K562 (cell line): ENCODE data around the gene PGRMC2.

Experiments
- REST ChIP-seq, 2 experiments: fragments of 450-650 bp; formaldehyde crosslinking in 1 of 2; IDR thresholded peaks; 2 replicates each; pipeline versions ENCODE4 v1.4.0 to v1.6.1; 2014 to 2020; ENCODE audit warnings: mild to moderate bottlenecking in 2 of 2, borderline replicate concordance in 1 of 2, low read depth in 1 of 2
- SLC30A9 ChIP-seq: fragments of 250-450 bp; sonication (Bioruptor Pico); IDR thresholded peaks from 2 replicates; pipeline ENCODE4 v1.8.0; 2022; ENCODE audit warnings: mild to moderate bottlenecking, moderate library complexity
- TF ChIP-seq, protein P1 (sequence below), 2 experiments: fragments of 150-350 bp in 1 of 2; IDR thresholded peaks; 2 replicates each; pipeline ENCODE4 v1.6.1; 2012 to 2016; ENCODE audit warnings: low read depth in 2 of 2, low read length in 2 of 2, mild to moderate bottlenecking in 1 of 2, moderate library complexity in 1 of 2

DNA sequence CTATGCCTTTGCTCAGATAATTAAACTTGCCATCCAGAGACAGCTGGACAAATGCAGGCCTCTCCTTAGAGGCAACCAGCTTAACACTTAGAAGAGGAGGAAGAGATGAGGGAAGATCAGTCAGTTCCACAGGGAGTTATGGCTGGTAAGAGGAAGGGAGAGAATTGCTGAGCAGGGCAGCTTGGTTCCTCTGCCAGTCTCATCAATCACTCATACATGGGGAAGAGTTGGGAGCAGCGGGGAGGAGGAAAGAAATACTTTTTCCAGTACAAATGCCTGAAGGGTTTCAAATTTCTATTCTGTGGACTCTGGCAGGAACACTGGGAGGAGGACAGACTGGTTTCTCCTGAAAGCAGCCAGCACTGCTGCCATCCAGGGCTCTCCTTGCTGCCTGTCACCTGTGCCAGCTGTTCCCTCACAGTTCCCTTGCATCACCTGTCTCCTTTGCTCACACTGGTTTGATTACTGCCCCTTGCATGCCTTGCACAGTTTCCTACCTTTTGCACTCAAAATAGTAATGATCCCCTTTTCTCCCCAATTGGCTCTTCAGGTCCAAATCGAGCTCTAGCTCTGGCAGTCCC is 59.5 kb downstream of the PGRMC2 start:
- TF ChIP-seq REST (IDR thresholded peaks at IDR 0.05; ENCODE audit: borderline replicate concordance): no peak
- TF ChIP-seq REST (CRISPR knock-in tag; IDR thresholded peaks at IDR 0.05; ENCODE audit: low read depth): no peak
- TF ChIP-seq SLC30A9 (CRISPR knock-in tag): no peak
- TF ChIP-seq, protein P1, sequence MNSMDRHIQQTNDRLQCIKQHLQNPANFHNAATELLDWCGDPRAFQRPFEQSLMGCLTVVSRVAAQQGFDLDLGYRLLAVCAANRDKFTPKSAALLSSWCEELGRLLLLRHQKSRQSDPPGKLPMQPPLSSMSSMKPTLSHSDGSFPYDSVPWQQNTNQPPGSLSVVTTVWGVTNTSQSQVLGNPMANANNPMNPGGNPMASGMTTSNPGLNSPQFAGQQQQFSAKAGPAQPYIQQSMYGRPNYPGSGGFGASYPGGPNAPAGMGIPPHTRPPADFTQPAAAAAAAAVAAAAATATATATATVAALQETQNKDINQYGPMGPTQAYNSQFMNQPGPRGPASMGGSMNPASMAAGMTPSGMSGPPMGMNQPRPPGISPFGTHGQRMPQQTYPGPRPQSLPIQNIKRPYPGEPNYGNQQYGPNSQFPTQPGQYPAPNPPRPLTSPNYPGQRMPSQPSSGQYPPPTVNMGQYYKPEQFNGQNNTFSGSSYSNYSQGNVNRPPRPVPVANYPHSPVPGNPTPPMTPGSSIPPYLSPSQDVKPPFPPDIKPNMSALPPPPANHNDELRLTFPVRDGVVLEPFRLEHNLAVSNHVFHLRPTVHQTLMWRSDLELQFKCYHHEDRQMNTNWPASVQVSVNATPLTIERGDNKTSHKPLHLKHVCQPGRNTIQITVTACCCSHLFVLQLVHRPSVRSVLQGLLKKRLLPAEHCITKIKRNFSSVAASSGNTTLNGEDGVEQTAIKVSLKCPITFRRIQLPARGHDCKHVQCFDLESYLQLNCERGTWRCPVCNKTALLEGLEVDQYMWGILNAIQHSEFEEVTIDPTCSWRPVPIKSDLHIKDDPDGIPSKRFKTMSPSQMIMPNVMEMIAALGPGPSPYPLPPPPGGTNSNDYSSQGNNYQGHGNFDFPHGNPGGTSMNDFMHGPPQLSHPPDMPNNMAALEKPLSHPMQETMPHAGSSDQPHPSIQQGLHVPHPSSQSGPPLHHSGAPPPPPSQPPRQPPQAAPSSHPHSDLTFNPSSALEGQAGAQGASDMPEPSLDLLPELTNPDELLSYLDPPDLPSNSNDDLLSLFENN (IDR thresholded peaks at IDR 0.05; ENCODE audit: low read depth in 2 of 2, low read length in 2 of 2): no peak
